ENCODE results near the gene EEPD1.
"Not testable (repeated sequence)": the region's sequence is repeated elsewhere in the genome, so short reads cannot be mapped to it uniquely, and the experiment has no call there.

EEPD1 gene

DNA sequence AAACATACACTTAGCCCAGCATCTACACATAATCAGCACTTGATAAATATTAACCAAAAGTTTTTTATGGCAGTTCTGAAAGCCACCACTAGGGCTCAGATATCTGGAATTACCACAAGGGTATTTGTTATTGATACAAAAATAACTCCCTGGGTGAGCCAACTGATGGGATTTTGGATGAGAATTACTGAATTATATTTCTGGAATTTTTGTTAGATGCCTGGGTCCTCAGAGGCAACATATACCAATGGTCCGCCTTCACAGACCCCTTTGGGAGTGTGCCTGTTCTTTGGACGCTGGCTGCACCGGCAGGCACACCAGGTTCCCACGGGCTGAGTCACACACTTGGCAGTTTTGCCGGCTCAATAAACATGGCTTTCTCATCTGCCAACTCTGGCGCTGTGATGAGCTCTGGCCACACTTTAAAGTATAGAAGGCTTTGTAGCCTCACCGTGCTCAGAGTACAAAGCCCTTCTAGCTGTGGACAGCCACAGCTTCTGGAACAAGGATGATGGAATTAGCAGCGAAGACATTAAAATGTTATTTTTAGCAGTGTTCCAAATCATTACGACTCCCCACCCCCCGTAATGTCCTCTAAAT lies 24.5 kb upstream of the EEPD1 start:
- peak; percentile 94 for DNase-seq (ENCODE audit: low read depth)

DNA sequence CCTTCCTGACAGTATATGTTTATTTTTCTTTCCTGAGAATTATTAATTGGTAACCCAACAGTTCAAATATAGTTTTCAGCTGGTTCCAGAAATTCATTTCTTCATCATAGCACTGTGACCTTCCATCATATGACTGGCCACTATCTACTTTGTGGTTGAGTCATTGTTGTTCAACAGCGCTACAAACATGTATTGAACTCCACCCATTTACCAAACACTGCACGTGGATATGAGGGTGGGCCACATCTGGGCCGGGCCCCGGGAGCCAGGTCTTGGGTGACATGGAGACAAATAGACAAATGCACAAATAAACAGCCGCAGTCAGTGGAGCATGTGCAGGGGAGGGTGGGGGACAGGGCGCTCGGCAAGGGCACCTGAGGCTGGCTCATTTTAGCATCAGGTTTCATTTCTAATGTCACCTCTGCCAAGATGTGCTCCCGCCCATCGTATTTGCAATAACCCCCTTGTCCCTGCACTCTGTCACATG lies 24.0 kb upstream of the EEPD1 start:
- DNase-seq (ENCODE audit: low read depth) = peak; percentile 82

DNA sequence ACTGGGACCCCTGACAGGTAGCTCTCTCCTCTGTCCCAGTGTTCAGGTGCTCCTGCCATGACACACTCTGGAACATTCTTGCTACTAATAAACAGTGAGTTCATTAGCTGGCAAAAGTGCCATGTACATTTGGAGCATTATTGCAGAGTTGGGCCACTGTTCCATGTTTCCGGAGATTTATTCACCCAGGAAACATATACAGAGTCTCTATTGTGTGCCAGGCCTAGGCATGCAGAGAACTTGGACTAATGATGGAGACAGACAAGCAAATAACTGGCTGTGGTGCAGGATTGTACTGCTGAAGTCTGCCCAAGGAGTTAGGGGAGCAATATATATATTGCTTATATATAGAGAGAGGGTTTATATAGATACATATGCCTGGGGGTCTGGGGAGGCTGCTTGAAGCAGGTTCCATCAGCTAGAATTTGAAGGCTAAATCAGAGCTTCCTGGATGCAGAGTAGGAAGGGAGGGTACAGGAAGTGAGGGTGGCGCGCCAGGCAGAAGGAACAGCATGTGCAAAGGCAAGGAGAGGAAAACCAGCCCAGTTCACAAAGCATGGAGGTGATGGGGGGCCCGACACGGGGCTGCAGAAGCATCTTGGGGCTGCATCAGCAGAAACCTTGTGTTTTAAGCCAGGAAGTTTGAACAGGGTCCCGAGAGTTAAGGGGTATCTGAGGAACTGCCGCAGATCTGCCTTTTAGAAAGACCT lies 22.7 kb upstream of the EEPD1 start:
- DNase-seq (ENCODE audit: low read depth) = no peak

DNA sequence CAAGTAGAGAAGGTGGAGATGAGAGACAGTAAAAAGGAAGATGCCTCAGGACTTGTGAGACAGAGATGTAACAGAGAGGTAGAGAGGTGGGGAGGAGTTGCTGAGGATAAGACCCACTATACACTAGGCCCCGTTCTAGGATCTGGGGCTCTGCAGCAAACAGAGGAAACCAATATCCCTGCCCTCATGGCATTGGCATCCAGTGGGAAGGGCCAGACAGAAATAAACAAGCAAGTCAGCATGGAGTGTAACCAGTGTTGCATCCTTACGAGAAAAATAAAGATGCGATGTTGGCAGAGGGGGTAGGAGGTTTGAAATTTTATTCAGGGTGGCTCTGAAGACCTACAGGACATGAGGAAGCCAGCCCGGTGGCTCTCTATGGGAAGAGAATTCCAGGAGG lies 22.0 kb upstream of the EEPD1 start:
- peak; percentile 24 for DNase-seq (ENCODE audit: low read depth)

DNA sequence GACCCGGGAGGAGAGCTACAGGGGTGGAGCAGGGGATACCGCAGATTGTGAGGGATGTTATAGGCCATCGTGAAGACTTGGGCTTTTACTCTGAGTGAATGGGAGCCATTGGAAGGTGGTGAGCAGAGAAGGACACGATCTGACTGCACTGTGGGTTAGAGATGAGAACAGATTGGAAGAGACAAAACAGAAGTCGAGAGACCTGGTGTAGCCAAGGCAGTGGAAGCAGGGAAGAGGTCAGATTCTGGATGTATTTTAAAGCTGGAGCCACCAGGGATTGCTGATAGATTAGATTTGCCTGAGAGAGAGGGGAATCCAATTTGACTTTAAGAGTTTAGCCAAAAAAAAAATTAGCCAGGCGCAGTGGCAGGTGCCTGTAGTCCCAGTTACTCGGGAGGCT lies 21.6 kb upstream of the EEPD1 start:
- no peak for DNase-seq (ENCODE audit: low read depth)

DNA sequence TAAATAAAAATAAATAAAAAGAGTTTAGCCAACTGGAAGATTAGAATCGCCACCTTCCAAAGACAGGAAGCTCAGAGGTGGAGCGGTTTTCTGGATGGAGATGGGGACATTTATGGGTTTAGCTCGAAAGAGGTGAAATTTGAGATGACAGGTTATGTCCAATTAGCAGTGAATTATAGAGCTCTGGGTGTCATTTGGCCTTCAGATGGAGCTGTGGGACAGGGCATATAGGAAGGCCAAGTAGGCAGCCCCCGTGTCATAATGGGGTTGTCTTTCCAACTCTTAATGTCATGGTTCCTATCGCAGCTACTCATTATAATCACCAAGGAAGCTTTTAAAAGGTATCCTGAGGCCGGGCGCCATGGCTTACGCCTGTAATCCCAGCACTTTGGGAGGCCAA lies 21.0 kb upstream of the EEPD1 start:
- no peak for DNase-seq (ENCODE audit: low read depth)

DNA sequence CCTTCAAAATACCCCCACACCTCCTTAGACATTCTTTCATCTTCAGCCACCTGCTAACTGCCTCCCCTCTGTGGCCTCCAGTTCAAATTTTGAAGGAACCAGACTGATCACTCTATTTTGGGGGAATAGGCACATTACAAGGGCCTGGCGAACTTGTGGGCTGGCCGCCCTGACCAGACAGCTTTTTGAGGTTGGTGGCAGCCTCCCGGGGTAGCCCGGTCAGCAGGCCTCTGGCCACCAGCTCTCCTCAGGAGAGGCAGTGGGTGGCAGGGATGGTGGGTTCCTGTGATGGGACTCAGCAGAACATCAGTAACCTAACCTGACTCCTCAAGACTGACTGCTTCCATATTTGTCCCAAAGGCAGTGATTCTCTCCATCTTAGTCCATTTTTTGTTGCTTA lies 17.4 kb upstream of the EEPD1 start:
- no peak for DNase-seq (ENCODE audit: low read depth)

DNA sequence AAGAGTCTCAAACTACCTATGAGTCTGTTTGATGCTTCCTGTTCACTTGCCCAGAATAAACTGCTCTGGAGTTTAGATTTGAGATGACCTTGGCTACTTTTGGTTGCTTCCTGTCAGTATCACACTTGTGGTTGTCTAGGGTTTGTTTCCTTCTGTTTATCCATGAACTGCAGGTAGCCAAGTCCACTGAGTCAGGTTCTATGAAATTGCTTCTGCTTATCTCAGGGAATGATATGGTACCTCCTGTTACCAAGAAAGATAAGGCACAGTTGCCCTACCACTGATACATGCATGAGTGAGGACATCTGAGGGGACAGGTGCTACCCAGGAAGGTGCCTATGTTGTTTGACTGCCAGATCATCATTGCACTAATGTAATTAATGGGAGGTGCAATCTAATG lies 15.8 kb upstream of the EEPD1 start:
- no peak for DNase-seq (ENCODE audit: low read depth)

DNA sequence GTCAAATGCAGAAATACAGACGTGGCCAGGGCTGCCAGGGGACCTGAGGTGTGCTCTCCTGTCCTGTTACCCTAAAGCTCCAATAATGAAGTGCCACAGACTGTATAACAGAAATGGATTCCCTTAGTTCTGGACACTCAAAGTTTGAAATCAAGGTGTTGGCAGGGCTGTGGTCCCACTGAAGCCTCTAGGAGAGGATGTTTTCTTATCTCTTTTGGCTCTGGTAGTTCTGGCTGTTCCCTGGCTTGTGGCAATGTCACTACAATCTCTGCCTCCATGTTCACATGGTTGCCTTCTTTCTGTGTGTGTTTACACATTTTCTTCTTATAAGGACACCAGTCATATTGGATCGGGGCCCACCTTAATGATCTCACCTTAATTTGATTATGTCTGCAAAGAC lies 15.3 kb upstream of the EEPD1 start:
- DNase-seq (ENCODE audit: low read depth) = no peak

DNA sequence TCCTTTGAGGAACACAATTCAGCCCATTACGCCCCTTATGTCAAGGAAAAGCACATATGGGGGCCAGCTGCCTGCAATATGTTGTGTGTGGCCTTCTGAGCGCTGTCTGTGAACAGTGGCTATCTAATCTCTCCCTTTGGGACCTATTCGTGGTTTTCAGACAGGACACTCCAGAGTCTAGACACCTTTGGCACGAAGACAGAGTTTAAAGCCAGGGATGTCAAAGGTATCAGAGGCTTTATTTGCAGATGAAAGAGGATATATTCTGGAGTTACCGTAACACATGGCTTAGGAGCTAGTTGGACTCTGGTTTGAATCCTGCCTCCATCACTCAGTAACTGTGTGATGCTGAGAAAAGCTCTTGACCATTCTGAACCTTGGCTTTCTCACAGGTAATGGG lies 14.8 kb upstream of the EEPD1 start:
- DNase-seq (ENCODE audit: low read depth) = no peak

DNA sequence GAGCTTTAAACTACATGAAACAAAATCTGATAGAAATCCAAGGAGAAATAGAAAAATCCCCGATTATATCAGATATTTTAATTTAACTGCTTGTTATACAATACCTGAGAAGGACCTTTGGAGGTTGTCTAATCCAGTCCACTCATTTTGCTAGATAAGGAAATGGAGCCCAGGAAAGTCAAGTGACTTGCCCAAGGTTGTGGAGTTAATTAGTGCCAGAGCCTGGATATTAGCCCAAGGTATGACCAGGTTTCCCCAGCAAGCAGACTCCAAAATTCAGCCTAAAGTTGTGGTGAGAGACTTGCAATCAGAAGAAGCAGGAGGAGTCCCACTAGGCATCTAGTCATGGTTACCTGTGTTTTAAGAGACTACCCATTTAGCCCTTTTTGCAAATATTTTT lies 11.7 kb upstream of the EEPD1 start:
- no peak for DNase-seq (ENCODE audit: low read depth)

DNA sequence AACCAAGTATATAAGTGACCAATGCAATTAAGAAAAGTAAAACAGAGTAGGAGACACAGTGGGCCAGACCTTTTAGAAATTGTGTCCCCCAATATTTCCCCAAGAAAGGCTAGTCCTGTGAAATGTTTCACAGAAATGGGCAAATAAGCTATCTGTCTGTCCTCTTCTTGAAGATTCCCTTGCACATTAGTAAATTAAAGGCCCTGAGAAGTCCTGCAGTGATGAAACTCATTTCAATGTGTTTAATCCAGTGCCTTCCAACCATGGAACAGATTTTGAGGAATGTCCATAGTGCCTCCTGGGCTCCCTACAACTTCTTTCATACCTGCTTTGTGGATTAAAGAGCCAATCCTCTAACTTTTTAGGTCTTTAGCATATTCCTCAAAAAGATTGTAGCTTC lies 11.2 kb upstream of the EEPD1 start:
- DNase-seq (ENCODE audit: low read depth) = no peak

DNA sequence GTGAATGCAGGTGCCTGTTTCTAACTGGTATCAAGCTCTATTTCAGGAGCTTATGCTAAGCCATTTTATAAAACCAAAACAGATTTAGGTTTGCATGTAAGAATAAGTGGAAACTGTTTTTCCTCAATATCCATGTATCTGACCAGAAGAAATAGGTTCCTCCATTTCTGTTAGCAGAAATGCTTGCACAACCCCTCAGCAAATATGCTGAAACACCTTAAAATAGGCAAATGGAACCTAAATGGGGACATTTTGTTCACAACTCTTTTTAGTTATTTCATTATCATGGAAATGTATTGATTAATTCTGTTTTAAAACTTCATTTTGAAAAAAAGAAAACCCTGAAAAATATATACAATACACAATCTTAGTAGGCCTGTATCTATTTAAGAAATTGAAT lies 8.9 kb upstream of the EEPD1 start:
- DNase-seq (ENCODE audit: low read depth) = no peak

DNA sequence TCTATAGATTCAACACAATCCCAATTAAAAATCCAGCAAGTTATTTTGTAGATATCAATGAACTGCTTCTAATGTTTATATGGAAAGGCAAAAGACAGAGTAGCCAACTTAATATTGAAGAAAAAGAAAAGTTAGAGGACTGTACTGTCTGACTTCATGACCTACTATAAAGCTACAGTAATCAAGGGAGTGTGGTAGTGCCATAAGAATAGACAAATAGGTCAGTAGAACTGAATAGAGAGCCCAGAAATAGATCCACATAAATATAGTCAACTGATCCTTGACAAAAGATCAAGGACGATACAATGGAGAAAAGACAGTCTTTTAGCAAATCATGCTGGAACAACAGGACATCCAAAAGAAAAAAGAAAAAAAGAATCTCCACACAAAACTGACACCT lies 7.4 kb upstream of the EEPD1 start:
- DNase-seq (ENCODE audit: low read depth) = no peak

DNA sequence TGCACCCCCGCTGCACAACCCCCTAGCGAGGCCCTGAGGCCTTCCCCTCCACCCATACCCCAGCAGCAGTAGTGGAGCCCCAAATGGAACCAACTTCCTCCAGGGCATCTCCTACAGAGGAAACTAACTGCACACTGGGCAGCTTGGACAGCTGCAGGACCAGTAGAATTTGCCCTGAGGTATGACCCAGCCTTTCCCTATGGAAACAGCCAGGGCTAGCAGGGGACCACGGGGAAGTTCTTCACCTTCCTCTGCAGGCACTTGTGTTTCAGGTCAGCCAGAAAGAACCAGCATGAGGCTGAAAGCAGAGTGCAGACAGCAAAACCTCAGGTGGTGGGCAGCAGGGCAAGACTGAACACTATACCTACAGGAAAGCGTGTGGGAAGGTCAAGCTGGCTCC lies 5.7 kb upstream of the EEPD1 start:
- no peak for DNase-seq (ENCODE audit: low read depth)

DNA sequence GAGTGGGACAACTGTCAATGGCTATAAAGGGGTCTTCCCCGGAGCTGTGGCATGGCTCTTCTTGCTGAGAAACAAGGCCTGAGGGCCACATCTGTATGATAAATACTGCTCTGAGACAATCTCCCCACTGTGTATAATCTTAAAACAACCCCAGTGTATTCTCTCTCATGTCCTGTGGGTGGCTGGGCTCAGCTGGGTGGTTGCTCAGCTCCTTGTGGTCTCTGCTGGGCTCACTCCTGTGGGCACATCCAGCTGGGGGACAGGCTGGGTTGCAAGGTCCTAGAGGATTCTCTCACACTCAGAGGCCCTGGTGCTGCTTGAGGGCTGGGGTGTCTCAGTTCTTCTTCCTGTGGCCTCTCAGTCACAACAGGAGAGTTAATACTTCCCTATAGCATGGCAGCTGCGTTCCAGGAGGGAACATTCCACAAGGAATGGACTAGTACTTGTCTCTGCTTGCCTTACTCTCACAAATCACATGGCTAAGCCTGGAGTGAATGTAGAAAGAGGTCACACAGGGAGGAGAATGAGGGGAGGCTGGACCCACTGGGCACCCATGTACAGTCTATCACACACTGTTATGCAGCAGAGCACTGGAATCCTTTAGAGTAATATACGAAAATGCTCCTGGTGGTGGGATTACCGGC lies 4.5 kb upstream of the EEPD1 start:
- DNase-seq (ENCODE audit: low read depth) = no peak

DNA sequence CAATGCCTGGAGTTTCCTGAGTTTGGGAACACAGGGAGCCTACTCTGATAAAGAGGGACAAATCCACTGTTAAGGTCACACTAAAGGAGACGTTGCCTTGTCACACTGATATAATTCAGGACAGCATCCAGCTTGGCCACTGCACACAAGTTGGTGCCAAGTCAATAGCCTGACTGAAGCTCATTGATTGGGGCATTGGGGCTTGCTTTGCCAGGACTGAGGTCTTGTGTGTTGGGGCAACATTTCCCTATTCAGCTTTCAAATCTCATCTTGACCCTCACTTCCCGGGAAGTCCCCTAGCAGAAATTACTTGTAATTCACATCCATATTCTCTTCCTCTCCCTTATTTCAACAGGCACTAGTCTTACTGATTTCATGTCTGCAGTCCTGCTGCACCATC lies 3.8 kb upstream of the EEPD1 start:
- not testable (repeated sequence) for DNase-seq (ENCODE audit: low read depth)

DNA sequence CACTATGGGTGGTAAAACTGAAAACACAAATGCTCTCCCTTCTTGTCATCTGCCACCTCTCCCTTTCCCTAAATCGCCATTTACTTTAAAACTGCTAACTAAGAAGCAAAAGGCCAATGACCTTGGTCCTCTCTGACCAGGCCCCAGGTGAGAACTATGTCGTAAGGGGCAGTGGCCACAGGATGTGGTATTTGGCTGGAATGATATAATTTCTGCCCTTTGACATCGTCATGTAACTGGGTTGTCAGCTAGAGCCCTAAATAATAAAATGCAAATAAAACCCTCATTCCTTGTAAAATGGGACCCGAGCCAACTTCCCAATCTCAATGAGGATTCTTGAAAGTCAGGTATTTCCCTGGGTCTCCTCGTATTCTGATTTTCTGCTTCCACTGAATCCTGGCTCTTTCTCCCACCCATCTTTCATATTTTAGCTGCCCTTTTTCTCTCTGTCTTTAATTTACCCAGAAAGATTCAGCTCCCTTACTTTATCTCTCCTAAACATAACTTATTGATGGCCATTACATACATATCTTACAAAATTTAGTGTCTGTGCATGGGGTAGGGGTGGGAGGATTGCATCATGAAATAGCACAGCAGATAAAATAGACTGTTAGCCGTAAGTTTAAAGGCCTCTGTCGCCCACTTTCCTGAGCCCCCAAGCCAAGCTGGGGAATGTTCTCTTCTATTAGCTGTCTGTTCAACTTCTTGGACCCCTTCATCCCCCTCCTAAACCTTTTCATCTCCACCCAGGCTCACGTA lies 3.2 kb upstream of the EEPD1 start:
- DNase-seq (ENCODE audit: low read depth) = no peak

DNA sequence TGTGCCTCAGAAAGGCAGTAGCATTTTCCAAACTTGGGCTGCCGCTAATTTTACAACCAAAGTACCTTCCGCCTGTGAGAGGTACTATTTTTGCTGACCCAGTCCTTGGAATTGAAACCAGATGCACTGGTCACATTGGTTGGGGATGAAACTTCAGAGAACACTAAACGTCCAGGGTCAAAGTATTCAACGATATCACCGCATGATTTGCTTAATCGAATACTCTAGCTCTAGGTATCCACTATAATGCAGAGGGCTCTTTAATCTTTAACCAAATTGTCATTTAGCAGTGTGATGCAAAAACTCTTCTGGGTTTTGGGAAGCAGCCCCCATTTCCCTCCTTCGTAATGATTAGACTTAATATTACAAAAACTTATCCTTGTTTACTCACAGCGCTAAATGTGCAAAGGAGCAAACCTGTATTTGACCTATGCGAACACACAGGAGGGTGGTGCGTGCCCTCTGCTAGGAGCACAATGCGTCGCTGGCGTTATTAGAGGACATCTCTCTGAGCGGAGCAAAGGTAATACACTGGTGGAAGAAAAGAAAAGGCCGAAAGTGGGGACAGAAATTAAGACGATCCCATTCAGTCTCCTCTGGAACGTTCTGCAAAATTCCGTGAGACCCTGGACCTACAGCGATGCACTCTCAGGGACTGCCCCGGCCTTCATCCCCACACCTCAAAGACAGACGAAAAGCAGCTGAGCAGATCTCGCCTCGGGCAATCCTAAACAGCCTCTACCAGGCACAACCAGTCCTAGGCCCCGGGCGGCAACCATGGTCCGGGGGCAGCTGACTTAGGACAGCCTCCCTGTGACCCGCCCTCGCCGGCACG lies 916 bp upstream of the EEPD1 start:
- DNase-seq (ENCODE audit: low read depth) = no peak

DNA sequence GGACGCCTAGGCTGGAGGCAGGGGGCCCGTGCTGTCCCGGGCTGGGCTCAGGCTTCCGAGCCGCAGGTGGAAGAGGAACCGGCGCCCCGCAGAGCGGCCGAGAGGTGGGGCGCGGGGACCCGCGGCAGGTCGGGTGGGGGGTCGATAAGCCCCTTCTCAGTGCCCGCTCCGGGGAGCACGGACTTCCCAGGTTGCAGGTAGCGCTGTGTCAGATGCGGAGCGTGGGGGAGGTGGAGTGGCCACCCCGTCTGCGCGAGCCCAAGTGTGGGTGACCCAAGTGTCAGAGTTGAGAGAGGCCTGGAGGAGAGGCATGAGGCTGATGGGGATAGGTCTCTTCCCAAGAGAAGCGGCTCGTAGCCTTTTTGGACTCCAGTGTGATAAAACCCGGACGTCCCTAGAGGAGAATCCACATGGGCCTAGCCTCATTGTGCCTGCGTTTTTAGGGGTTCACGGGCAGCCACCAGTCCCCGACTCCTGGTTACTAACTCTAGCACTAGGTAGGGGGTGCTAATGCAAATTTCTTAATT lies 580 bp downstream of the EEPD1 start:
- DNase-seq (ENCODE audit: low read depth) = no peak
